Osteoblast (primary cell): ENCODE results near the gene FADS2. TPM values are rescaled to one million over a fixed set of nuclear protein-coding genes. Genes with fewer than 3 reads are reported as not detected.

Experiments used
- DNase-seq: peaks from one replicate; pipeline ENCODE4 v3.0.0; 2011; ENCODE audit warnings: low spot score, mixed read lengths; ENCODE audit not compliant: insufficient read length; ENCODE audit errors: missing footprints
- H2AFZ ChIP-seq: 2 replicates; pipeline ENCODE4 v1.6.0; 2011; ENCODE audit warnings: mild to moderate bottlenecking, low read length
- H3K27ac ChIP-seq: 2 replicates; pipeline ENCODE4 v1.5.1; 2011; ENCODE audit warnings: mild to moderate bottlenecking, low read depth, low read length, moderate library complexity
- H3K27me3 ChIP-seq: 2 replicates; pipeline ENCODE4 v1.6.0; 2012; ENCODE audit warnings: mild to moderate bottlenecking, control low read depth, inconsistent platforms, low read length, moderate library complexity; ENCODE audit not compliant: insufficient read depth
- H3K36me3 ChIP-seq: 2 replicates; pipeline ENCODE4 v1.5.1; 2011; ENCODE audit warnings: mild to moderate bottlenecking, low read length, control low read depth, moderate library complexity; ENCODE audit not compliant: insufficient read depth
- H3K4me1 ChIP-seq: 2 replicates; pipeline ENCODE4 v1.5.1; 2011; ENCODE audit warnings: mild to moderate bottlenecking, low read length, control low read depth, moderate library complexity; ENCODE audit not compliant: insufficient read depth
- H3K4me2 ChIP-seq: 2 replicates; pipeline ENCODE4 v1.6.0; 2011; ENCODE audit warnings: mild to moderate bottlenecking, low read length; ENCODE audit not compliant: insufficient read depth
- H3K4me3 ChIP-seq: fragments of 200-600 bp; sonication (generic); 3 replicates; pipeline ENCODE4 v1.5.1; 2012; ENCODE audit warnings: mild to moderate bottlenecking, low read length, inconsistent platforms; ENCODE audit not compliant: insufficient read depth
- H3K79me2 ChIP-seq: 2 replicates; pipeline ENCODE4 v1.6.0; 2012; ENCODE audit warnings: mild to moderate bottlenecking, low read length, control low read depth, inconsistent platforms; ENCODE audit not compliant: insufficient read depth
- H3K9me3 ChIP-seq: 2 replicates; pipeline ENCODE4 v1.5.1; 2011; ENCODE audit warnings: low read depth, low read length, control low read depth
- H4K20me1 ChIP-seq: 2 replicates; pipeline ENCODE4 v1.6.0; 2012; ENCODE audit warnings: mild to moderate bottlenecking, low read length, control low read depth; ENCODE audit not compliant: insufficient read depth
- total RNA-seq: library from RNA; depleted of rRNA; stranded (reverse); fragments of >200 nt; gene quantifications from 2 replicates; pipeline ENCODE4 v1.2.3, GENCODE V29; 2012
- TF ChIP-seq, protein P1 (sequence below): IDR thresholded peaks from 2 replicates; pipeline ENCODE4 v1.5.1; 2011; ENCODE audit warnings: mild to moderate bottlenecking, low read depth, low read length, moderate library complexity; ENCODE audit errors: extremely low read depth

Gene FADS2
- total RNA-seq, 1 donor: 275 TPM

DNA sequence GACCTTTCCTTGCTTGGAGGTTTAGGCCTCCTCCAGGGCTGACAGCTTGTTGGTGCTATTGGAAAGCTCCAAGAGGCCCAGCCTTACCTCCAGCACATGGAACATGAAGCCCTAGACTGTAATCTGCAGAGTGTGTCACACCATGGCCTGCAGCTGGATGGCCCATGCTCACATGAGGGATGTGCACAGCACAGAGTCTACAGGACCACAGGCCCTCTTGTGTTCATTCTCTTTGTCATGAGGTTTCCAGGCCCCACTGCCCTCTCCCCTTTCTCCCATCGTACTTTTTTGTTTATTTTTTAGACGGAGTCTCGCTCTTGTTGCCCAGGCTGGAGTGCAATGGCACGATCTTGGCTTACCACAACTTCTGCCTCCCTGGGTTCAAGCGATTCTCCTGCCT is 21.3 kb upstream of the FADS2 start:
- H3K27ac ChIP-seq: no peak overlapping the region
- H3K36me3 ChIP-seq: peaks cover 50% of the 10 kb centered on the region
- H3K9me3 ChIP-seq: no peaks in the 10 kb centered on the region
- TF ChIP-seq, protein P1, sequence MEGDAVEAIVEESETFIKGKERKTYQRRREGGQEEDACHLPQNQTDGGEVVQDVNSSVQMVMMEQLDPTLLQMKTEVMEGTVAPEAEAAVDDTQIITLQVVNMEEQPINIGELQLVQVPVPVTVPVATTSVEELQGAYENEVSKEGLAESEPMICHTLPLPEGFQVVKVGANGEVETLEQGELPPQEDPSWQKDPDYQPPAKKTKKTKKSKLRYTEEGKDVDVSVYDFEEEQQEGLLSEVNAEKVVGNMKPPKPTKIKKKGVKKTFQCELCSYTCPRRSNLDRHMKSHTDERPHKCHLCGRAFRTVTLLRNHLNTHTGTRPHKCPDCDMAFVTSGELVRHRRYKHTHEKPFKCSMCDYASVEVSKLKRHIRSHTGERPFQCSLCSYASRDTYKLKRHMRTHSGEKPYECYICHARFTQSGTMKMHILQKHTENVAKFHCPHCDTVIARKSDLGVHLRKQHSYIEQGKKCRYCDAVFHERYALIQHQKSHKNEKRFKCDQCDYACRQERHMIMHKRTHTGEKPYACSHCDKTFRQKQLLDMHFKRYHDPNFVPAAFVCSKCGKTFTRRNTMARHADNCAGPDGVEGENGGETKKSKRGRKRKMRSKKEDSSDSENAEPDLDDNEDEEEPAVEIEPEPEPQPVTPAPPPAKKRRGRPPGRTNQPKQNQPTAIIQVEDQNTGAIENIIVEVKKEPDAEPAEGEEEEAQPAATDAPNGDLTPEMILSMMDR: no peak
- peaks cover 11% of the 10 kb centered on the region for H3K79me2 ChIP-seq
- no peak overlapping the region for H2AFZ ChIP-seq
- H3K4me1 ChIP-seq: peaks cover 8% of the 10 kb centered on the region
- H4K20me1 ChIP-seq: no peaks in the 10 kb centered on the region
- no peak for DNase-seq
- no peak overlapping the region for H3K4me3 ChIP-seq
- H3K4me2 ChIP-seq: no peak overlapping the region
- H3K27me3 ChIP-seq: no peaks in the 10 kb centered on the region

DNA sequence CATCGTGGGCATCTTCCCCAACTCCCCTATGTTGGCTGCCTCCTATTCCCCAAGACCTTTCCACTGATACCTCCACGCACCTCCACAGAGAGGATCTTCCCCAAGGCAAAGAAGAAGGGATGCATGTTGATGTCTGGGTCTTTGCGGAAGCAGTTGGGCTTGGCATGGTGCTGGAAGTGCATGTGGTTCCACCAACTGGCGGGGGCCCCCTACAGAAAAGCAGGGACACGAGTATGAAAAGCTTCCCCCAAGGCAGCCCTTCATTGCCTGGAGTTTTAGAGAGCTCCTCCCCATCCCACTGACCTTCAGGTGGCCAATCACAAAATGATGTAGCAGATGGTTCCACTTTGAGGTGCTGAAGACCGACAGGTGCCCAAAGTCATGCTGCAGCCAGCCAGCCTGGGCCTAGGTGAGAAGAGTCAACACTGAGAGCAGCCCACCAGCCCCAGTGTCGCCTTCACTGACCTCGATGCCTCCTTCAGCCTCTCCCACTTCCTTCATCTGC is 17.4 kb upstream of the FADS2 start:
- H3K4me2 ChIP-seq: no peak overlapping the region
- DNase-seq: no peak
- TF ChIP-seq, protein P1: no peak
- peaks cover 35% of the 10 kb centered on the region for H3K36me3 ChIP-seq
- H3K4me3 ChIP-seq: no peak overlapping the region
- no peaks in the 10 kb centered on the region for H3K9me3 ChIP-seq
- no peak overlapping the region for H3K27ac ChIP-seq
- no peaks in the 10 kb centered on the region for H3K27me3 ChIP-seq
- no peak overlapping the region for H2AFZ ChIP-seq
- H3K4me1 ChIP-seq: peaks cover under 1% of the 10 kb centered on the region
- peaks cover 9% of the 10 kb centered on the region for H3K79me2 ChIP-seq
- no peaks in the 10 kb centered on the region for H4K20me1 ChIP-seq

DNA sequence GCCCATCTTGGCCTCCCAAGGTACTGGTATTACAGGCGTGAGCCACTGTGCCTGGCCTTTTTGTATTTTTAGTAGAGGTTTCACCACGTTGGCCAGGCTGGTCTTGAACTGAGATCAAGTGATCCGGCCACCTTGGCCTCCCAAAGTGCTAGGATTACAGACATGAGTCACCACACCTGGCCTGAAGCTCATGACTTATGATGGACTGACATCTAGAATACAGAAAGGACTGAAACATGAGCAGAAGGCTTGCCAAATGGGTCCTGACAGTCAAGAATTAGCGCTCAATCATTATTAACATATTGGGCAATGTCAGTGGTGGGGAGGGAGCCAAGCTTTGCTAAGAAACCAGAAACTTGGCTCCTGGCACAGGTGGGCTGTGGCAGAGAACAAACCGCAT is 16.3 kb upstream of the FADS2 start:
- no peak overlapping the region for H2AFZ ChIP-seq
- peaks cover 11% of the 10 kb centered on the region for H3K79me2 ChIP-seq
- no peak overlapping the region for H3K27ac ChIP-seq
- no peak overlapping the region for H3K4me3 ChIP-seq
- H3K4me2 ChIP-seq: no peak overlapping the region
- no peaks in the 10 kb centered on the region for H3K9me3 ChIP-seq
- H3K36me3 ChIP-seq: peaks cover 28% of the 10 kb centered on the region
- DNase-seq: no peak
- H3K27me3 ChIP-seq: no peaks in the 10 kb centered on the region
- H4K20me1 ChIP-seq: no peaks in the 10 kb centered on the region
- TF ChIP-seq, protein P1: no peak
- H3K4me1 ChIP-seq: peaks cover 10% of the 10 kb centered on the region

DNA sequence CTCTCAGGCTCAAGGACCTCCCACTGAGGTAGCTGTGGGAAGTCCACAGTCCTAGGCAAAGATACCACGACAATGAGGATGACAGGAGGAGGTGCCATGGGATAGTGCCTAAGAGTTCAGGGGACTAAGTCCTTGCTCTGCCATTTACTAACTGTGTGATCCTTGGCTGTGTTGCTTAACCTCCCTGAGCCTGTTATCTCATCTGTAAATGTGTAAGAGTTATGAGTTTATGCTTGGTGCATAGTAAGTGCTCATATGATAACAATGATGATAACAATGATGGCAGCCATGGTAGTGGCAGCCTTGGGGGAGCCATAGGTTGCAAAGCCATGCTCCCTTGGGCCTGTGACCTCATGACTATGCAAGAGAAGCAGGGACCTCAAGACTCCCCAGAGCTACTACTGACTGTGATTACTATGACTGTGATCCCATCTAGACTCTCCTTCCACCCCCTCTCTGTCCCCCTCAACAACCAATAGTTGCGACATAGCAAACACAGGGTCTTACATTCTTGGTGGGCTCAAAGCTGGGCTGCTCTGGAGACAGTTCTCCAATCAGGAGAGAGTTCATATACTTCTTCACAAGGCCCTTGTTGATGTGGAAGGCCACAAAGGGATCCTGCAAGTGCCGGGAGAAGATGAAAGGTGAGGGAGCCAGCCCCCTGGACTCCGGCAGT is 15.2 kb upstream of the FADS2 start:
- H3K4me3 ChIP-seq: no peak overlapping the region
- H3K4me1 ChIP-seq: peaks cover 18% of the 10 kb centered on the region
- no peaks in the 10 kb centered on the region for H4K20me1 ChIP-seq
- H3K27ac ChIP-seq: no peak overlapping the region
- no peak overlapping the region for H3K4me2 ChIP-seq
- peaks cover 28% of the 10 kb centered on the region for H3K36me3 ChIP-seq
- H3K9me3 ChIP-seq: no peaks in the 10 kb centered on the region
- DNase-seq: no peak
- no peaks in the 10 kb centered on the region for H3K27me3 ChIP-seq
- H2AFZ ChIP-seq: no peak overlapping the region
- H3K79me2 ChIP-seq: peaks cover 11% of the 10 kb centered on the region
- TF ChIP-seq, protein P1: no peak
